GM19043 (cell line): ENCODE measurements around the gene AKAP12.

Experiments used
- ATAC-seq: cut with Tn5 transposase; IDR thresholded peaks from one replicate; pipeline ENCODE4 v1.9.1; 2021; ENCODE audit warnings: low read depth; ENCODE audit not compliant: unreplicated experiment

AKAP12 gene

DNA sequence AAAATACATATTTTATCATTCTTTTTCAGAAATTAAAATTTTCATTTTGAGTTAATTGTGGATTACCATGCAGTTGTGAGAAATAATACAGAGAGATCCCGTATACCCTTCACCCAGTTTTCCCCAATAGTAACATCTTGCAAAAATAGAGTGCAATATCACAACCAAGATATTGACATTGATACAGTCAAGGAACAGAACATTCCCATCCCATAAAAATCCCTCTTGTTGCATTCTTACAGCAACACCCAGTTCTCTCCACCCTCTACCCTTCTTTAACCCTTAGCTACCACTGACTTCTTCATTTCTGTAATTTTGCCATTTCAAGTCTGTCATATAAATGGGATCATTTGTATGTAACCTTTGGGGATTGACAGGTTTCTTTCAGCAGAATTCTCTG, 6.9 kb upstream of the AKAP12 start:
- no peak for ATAC-seq

DNA sequence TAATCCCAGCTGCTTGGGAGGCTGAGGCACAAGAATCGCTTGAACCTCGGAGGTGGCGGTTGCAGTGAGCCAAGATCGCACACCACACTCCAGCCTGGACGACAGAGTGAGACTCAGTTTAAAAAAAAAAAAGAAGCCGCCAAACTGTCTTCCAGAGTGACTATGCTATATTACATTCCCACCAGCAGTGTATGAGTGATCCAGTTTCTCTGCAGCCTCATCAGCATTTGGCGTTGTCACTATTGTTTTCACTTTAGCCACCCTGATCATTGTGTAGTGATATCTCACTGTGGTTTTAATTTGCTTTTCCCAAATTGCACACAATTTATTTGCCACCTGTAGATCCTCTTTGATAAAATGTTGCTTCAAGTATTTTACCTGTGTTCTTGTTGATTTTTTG, 6.0 kb upstream of the AKAP12 start:
- ATAC-seq: no peak

GRCh38 chr6:151236668-151237401, 2.9 kb upstream of the AKAP12 start:
- no peak for ATAC-seq

DNA sequence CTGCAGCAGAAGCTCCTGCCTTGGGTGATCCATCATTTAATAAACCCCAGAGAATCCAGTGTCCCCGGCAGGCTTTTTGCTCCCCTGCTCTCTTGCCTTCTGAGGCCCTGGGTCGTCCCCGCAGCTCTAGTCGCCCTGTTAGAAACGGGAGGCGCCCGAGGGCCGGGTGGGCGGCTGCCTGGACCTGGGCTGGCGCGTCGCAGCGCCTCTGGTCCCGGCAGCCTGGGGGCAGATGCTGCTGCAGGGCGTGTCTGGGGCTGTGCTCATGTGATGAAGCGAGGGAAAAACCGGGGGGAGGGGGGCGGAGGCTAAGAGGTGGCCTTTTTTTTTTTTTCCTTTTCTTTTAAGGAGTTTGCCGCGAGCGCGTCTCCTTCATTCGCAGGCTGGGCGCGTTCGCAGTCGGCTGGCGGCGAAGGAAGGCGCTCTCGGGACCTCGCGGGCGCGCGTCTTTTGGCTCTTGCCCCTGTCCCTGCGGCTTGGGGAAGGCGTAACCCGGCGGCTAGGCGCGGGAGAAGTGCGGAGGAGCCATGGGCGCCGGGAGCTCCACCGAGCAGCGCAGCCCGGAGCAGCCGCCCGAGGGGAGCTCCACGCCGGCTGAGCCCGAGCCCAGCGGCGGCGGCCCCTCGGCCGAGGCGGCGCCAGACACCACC, 394 bp downstream of the AKAP12 start:
- no peak for ATAC-seq

DNA sequence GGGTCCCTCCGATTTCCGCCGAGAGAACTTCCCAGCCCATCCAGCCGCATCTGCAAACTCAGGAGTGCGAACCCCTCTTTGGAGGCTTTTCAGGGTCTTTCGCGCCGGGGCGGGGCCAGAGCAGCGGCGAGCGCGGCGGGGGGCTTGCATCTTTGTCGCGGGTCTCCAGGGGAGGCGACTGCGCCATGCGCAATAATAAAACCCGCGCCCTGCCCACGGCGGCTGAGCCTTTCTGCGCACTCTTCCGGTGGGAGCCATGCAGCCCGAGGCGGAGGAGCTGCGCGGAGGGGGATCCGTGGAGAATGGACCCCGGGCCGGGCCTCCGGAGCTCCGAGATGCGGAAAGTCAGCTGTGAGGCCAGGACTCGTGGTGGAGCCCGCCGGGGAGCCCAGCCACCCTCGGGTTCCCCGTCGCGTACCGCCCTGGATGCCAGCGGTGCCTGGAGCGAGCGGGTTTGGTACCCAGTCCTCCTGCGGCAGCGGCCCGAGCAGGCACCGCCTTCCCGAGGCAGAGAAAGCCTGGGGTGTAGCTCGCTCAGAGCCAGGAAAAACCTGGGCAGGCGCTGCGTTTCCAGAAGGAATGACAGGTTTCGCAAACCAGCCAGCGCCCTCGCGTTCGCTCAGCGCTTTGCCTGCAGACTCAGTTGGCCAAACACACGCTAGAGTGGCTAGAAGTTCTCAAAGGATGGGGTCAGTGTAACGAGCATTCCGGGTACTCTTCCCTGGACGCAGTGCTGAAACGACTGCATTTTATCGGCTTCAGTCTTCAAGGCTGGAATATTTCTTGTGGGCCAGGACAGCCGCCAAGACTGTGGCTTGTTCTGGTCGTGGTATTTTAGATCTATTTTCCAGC, 1.2 kb downstream of the AKAP12 start:
- ATAC-seq: no peak

GRCh38 chr6:151241853-151242252, 2.1 kb downstream of the AKAP12 start:
- no peak for ATAC-seq

DNA sequence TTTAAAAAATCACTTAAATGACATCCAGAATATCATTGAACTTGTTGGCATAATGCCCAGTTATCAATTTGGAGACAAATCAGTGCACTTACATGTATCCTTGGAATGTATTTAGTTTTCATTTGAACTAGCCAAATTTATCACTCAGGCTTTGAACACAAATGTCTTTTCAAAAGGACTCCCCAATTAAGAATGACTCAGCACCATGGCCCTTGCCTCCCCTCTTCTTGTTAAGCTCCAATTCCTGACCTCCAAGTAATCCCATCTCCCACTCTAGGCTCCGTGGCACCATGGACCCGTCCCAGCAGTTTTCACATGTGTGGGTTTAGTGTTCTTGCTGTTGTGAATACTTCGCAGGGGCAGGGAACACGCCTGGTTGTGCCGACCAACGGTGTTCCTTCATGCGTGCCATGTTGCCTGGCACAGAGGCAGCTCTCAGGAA, 2.7 kb downstream of the AKAP12 start:
- ATAC-seq: no peak

GRCh38 chr6:151243481-151243880, 3.7 kb downstream of the AKAP12 start:
- ATAC-seq: no peak

- no peak for ATAC-seq
Observed at GRCh38 chr6:151247490-151247889, 7.7 kb downstream of the AKAP12 start.

DNA sequence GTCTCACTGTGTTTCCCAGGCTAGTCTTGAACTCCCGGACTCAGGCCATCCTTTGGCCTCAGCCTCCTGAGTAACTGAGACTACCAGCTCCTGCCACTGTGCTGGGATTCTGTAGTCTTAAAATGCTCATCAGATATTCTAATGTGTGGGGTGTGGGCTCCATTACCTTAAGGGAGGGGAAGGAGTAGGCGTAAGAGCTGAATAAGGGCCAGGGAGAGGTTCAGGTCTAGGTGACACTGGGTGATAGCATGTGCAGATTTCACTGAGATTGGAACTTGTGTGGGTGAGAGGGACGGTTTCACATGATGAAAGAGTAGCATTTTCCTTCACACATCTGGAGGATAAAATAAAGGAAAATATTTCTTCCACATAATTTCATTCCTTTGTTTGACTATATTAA, 8.5 kb downstream of the AKAP12 start:
- no peak for ATAC-seq

DNA sequence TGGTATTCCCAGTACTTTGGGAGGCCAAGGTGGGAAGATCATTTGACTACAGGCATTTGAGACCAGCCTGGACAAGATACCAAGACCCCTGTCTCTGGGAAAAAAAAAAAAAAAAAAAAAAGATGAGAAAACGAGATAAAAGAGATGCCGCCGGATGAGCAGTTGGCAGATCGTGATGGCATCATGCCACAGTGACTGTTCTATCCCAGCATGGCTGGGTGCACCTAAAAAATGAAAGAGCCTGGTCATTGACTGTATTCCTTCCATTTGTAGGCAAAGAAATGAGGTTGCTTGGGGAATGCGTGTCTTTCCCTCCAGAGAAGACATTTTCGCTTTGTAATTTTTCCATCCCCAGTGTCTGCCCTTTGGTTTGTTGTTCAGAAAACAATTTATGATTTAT, 12.9 kb downstream of the AKAP12 start:
- no peak for ATAC-seq

- no peak for ATAC-seq
Observed at GRCh38 chr6:151254451-151255081, 14.8 kb downstream of the AKAP12 start.

DNA sequence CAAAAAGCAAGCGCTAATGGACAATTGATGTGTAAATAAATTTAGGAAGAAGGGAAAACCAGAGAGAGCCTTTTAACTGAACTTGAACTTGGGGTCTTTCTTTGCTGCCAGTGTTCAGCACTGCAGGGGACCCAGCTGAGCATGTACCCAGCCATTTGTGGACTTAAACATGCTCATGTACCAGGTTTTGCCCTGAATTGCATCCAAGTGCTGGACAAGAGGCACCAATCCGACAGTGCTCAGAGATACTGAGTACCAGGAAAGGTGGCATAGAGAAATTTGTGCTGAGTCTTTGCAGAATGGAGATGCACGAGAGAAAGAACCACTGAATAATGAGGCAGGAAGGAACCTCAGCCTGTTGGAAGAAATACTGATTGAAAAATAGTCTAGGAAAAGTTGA, 16.0 kb downstream of the AKAP12 start:
- no peak for ATAC-seq

DNA sequence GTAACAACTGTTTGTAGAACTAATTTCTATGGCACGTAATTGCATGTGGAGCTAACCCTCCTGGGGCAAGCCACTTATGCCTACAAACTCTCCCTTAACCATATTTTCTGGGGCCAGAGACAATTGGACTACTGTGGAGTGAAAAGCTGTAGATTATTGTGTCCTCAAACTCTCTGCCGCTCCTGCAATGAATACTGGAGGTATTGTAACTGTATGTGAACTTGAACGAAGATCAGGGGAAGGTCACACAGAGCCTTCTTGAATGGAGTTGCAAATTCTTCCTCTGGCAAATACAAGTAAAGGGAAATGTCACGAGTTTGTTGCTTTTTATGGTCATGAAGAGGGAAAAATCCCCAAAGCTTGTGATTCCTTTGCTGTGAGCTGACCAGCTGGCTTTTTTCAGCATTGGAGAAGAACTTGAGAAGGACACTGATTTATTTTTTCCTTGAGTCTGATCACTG, 18.2 kb downstream of the AKAP12 start:
- ATAC-seq: no peak

DNA sequence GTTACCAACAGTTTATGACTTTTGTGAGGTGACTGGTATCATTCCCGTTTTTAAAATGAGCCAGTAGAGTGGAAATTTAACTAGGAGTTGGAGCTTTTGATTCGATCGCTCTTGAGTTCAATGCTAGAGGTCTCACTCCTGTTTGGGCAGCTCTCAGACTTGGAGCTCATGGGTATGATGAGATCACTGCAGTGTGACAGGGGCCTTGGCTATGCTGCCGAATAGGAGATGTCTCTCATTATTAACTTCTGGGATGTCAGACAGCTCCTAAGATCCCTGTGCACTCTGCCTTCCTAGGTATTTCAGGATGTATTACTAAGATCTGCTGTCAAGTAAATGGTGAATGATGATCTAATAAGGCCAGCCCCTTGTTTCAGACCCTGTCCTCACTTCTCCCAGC, 20.4 kb downstream of the AKAP12 start:
- no peak for ATAC-seq

DNA sequence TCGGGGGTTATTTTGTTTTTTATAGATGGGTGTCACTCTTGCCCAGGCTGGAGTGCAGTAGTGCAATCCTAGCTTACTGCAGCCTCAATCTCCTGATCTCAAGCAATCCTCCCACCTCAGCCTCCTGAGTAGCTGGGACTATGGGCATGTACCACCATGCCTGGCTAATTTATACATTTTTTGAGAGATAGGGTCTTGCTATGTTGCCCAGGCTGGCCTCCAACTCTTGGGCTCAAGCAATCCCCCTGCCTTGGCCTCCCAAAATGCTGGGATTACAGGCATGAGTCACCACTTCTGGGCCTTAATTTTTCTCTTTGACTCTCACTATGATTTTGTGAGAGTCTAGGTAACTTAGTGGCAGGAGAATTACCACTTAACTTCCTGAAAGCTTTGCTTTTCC, 23.3 kb downstream of the AKAP12 start:
- no peak for ATAC-seq

DNA sequence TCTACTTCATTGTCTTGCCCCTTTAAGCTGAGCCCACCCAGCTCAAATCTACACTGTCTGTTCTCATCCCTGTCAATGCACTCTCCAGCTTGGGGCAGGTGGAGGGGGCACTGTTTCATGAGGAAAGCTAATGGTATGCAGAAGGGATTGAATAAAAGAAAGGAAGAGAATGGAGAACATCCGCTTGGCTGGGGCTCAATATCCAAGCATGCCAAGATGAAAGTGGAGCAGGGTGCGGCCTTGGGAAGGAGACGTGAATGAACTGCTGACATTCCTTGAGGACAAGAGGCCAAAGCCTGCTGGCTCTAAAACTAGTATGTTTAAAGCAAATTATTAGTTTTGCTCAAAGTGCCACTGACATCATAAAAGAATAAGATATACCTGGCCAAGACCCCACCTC, 24.2 kb downstream of the AKAP12 start:
- ATAC-seq: no peak

DNA sequence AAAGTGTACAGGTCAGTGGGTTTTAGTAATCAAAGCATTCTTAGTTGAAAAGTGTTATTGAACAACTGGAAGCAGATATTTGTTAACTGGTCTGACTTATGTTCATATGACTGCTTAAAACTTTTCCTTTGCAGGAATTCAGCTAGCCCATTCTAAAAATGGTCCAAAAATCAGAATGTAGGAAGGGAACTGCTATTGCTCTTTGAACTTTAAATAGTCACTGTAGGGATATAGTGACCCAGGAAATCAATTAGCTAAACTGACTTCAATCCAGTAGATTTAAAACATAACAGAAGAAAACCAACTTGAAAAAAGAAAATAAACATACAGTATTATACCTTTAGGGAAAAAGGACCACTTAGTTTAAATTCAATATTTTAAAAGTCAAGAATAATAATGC, 25.5 kb downstream of the AKAP12 start:
- no peak for ATAC-seq

DNA sequence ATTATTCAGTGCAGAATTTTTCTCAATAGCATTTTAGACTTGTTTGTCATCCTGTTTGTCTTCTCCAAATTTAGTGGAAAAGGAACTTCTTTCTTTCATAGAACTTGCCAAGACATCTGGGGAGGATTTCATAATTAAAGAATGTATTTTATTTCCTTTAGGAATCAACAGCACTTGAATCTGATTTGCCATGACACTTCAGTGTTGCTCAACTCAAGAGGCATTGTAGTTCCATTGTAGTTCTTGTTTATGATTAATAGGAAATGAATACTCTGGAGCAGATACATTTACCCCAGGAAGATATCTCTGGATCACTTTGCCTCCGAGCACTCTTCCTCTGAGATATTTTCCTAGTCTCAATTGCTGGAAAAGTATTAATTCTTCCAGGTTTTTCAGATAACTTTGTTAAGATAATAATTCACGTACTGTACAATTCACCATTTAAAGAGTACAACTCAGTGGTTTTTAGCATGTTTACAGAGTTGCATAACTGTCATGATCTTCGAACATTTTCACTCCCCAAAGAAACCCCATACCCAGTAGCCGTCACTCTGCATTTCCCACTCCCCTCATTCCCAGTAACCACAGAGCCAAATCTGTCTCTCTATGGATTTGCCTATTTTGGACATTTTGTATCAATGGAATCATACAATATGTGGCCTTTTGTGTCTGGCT, 29.7 kb downstream of the AKAP12 start:
- ATAC-seq: no peak

- ATAC-seq: no peak
Observed at GRCh38 chr6:151275121-151275520, 35.4 kb downstream of the AKAP12 start.
